HEK293 (cell line): Measurements from ENCODE around the gene ZXDB.
"Not testable (repeated sequence)": the region's sequence is repeated elsewhere in the genome, so short reads cannot be mapped to it uniquely, and the experiment has no call there.

Experiments used
- OVOL3 ChIP-seq: fragments of 450-650 bp; formaldehyde crosslinking; IDR thresholded peaks from 2 replicates; pipeline ENCODE4 v1.5.1; 2016; ENCODE audit warnings: missing biosample characterization, missing genetic modification characterization
- ZBTB21 ChIP-seq: fragments of 450-650 bp; formaldehyde crosslinking; IDR thresholded peaks from 2 replicates; pipeline ENCODE4 v1.5.1; 2017; ENCODE audit warnings: missing biosample characterization, missing genetic modification characterization
- ZNF404 ChIP-seq: fragments of 450-650 bp; formaldehyde crosslinking; IDR thresholded peaks from 2 replicates; pipeline ENCODE4 v1.5.1; 2017; ENCODE audit warnings: missing biosample characterization, missing genetic modification characterization
- ZNF830 ChIP-seq: fragments of 450-650 bp; IDR thresholded peaks from 2 replicates; pipeline ENCODE4 v1.5.0; 2018; ENCODE audit warnings: missing biosample characterization, missing genetic modification characterization, low read depth, mild to moderate bottlenecking, moderate library complexity
- ZSCAN30 ChIP-seq: fragments of 450-650 bp; IDR thresholded peaks from 2 replicates; pipeline ENCODE4 v1.5.1; 2018; ENCODE audit warnings: missing biosample characterization, mild to moderate bottlenecking, missing genetic modification characterization, moderate library complexity
- TF ChIP-seq, protein P1 (sequence below): fragments of 450-650 bp; formaldehyde crosslinking; IDR thresholded peaks from 2 replicates; pipeline ENCODE4 v1.5.1; 2016; ENCODE audit warnings: missing biosample characterization, missing genetic modification characterization
- TF ChIP-seq, protein P2 (sequence below): fragments of 450-650 bp; formaldehyde crosslinking; IDR thresholded peaks from 2 replicates; pipeline ENCODE4 v1.5.1; 2017; ENCODE audit warnings: missing biosample characterization, missing genetic modification characterization

DNA sequence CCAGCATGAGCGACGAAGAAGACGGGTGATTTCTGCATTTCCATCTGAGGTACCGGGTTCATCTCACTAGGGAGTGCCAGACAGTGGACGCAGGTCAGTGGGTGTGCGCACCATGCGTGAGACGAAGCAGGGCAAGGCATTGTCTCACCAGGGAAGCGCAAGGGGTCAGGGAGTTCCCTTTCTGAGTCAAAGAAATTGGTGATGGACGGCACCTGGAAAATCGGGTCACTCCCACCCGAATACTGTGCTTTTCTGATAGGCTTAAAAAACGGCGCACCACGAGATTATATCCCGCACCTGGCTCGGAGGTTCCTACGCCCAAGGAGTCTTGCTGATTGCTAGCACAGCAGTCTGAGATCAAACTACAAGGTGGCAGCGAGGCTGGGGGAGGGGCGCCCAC is 37.6 kb downstream of the ZXDB start:
- not testable (repeated sequence) for TF ChIP-seq ZSCAN30; ZNF404; ZNF830 (tag by site-specific recombination); ZBTB21 (tag by site-specific recombination); OVOL3 (tag by site-specific recombination)
- TF ChIP-seq, protein P1, sequence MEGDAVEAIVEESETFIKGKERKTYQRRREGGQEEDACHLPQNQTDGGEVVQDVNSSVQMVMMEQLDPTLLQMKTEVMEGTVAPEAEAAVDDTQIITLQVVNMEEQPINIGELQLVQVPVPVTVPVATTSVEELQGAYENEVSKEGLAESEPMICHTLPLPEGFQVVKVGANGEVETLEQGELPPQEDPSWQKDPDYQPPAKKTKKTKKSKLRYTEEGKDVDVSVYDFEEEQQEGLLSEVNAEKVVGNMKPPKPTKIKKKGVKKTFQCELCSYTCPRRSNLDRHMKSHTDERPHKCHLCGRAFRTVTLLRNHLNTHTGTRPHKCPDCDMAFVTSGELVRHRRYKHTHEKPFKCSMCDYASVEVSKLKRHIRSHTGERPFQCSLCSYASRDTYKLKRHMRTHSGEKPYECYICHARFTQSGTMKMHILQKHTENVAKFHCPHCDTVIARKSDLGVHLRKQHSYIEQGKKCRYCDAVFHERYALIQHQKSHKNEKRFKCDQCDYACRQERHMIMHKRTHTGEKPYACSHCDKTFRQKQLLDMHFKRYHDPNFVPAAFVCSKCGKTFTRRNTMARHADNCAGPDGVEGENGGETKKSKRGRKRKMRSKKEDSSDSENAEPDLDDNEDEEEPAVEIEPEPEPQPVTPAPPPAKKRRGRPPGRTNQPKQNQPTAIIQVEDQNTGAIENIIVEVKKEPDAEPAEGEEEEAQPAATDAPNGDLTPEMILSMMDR (tag by site-specific recombination): not testable (repeated sequence)
- TF ChIP-seq, protein P2, sequence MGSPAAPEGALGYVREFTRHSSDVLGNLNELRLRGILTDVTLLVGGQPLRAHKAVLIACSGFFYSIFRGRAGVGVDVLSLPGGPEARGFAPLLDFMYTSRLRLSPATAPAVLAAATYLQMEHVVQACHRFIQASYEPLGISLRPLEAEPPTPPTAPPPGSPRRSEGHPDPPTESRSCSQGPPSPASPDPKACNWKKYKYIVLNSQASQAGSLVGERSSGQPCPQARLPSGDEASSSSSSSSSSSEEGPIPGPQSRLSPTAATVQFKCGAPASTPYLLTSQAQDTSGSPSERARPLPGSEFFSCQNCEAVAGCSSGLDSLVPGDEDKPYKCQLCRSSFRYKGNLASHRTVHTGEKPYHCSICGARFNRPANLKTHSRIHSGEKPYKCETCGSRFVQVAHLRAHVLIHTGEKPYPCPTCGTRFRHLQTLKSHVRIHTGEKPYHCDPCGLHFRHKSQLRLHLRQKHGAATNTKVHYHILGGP: not testable (repeated sequence)
